ENCODE measurements around the gene MITF. TPM values are rescaled to one million over a fixed set of nuclear protein-coding genes. Genes with fewer than 3 reads are reported as not detected.
A peak's percentile ranks its signal among the peaks of the same experiment; 100 is the strongest.

MITF gene
- total RNA-seq, 8 experiments from 2014 or later = 0.21 to 21.9 (median 1.1) TPM

DNA sequence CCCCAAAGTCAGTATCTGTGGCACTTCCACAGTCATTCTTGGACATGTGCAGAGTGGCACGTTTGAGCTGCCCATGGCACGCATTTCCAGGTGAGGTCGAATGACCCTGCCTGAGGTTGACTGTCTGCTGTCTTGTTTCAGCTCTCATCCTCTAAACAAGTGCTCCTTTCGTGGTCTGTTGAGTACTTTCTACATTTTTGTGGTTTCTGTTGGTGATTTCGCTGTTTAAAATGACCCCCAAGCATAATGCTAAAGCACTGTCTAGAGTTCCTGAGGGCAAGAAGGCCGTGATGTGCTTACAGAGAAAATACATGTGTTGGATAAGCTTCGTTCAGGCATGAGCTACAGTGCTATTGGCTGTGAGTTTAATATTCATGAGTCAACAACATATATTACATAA lies 220.3 kb downstream of the MITF start:
- ATAC-seq (replicated peaks in 6 of 8) = no peak
- in situ Hi-C loops (cut with MboI; ENCODE audit: low pct_unique_long_range_greater_than_20kb in 2 of 9, low sequenced_read_pairs in 9 of 9, unreplicated experiment in 9 of 9) = no loop called here
- H3K4me3 ChIP-seq = no peak overlapping the region
- H3K4me1 ChIP-seq (replicated peaks in 1 of 2) = peaks cover 0 to 4% of the 10 kb centered on the region in 2 donors
- 60 to 100% (median 85%) methylated on average over 1 to 5 of the region's 7 CpGs for WGBS, 10 experiments
- no peak overlapping the region for H3K27ac ChIP-seq

DNA sequence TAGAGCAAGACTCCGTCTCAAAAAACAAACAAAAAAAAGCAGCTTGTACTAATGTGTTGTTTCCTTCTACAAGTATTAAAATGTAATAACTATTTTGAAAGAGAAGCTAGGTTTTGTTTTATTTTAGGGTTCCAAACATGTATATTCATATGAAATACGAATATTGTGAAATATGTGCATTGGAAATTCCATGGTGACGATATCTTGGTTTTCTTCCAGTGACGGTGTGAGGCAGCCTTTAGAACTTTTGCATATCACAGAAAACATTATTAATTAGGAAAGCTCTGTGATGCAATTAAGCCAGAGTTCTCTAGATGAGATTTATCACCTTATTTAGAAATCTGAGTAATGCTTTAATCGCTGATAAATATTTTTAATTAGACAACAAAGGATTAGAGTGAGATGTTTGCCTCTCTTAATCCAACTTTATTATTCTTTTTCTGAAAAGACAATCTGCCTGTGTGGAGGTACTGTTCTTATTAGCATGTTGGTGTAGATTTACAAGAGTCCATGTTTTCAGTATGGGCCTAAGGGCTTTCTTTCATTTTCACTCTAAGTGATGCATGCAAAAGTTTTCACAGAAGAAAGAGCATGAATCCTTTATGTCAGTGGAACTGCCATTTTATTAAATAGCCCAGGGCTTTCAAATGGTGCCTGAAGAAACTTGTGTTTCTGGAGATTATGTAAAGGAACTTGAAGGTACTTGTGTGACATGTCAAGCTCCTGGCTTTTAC lies 222.6 kb downstream of the MITF start:
- Histone ChIP-seq H3K27ac (no peak overlapping the region), H3K4me3 (no peak overlapping the region), H3K4me1 (replicated peaks in 1 of 2) (peaks cover 0 to 4% of the 10 kb centered on the region in 2 donors)
- peak in 3 of 8 experiments; percentile 86 to 94 (median 87) for ATAC-seq (replicated peaks in 6 of 8)
- in situ Hi-C loops (cut with MboI; ENCODE audit: low pct_unique_long_range_greater_than_20kb in 2 of 9, low sequenced_read_pairs in 9 of 9, unreplicated experiment in 9 of 9) = no loop called here
- 7 to 95% (median 60%) methylated on average over 1 to 5 of the region's 5 CpGs; no CpG with 5 or more reads in 1 of the 10 experiments for WGBS, 10 experiments

DNA sequence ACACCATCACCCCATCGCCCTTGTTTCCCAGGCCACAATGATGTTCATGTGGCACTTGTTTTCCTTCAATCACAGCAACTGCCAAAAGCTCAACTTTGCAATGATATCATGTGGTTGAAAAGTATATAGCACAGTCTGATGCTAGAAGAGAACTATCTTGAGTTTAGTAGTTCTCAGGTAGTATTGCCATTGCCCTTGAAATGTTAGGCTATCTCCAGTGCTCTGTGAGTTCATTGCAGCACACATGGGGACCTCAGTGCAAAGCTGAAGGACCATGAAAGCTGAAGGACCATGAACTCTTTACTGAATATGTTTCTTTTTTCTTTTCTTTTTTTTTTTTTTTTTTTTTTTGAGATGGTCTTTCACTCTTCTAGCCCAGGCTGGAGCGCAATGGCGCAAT lies 224.4 kb downstream of the MITF start:
- in situ Hi-C loops (cut with MboI; ENCODE audit: low pct_unique_long_range_greater_than_20kb in 2 of 9, low sequenced_read_pairs in 9 of 9, unreplicated experiment in 9 of 9) = no loop called here
- Histone ChIP-seq H3K27ac (no peak overlapping the region), H3K4me1 (replicated peaks in 1 of 2) (no peaks in the 10 kb centered on the region), H3K4me3 (no peak overlapping the region)
- 95 to 100% (median 100%) methylated on average over 1 to 3 of the region's 3 CpGs; no CpG with 5 or more reads in 2 of the 10 experiments for WGBS, 10 experiments
- no peak for ATAC-seq (replicated peaks in 6 of 8)

DNA sequence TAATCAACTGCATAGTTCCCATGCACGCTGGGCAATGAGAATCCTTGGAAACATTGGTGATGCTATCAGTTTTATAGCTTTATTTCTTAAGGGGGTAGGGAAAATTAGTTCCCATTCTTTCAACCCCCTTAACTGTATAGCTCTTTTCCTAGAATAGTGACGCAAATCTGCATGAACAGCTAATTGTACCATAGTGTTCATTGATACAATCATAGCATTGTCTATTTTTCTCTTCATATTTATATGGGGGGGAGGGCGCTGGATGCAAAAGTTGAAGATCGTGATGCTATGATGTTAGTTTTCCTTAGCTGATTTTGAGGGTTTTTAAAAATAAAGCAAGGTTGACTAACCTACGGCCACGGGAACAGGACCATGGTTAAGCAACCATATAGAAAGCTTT lies 227.9 kb downstream of the MITF start:
- H3K4me1 ChIP-seq (replicated peaks in 1 of 2) = no peaks in the 10 kb centered on the region
- no peak for ATAC-seq (replicated peaks in 6 of 8)
- in situ Hi-C loops (cut with MboI; ENCODE audit: low pct_unique_long_range_greater_than_20kb in 2 of 9, low sequenced_read_pairs in 9 of 9, unreplicated experiment in 9 of 9) = no loop called here
- WGBS, 10 experiments = 40 to 100% (median 83%) methylated on average over 1 to 6 of the region's 6 CpGs; no CpG with 5 or more reads in 1 of the 10 experiments
- no peak overlapping the region for H3K4me3 ChIP-seq
- no peak overlapping the region for H3K27ac ChIP-seq

DNA sequence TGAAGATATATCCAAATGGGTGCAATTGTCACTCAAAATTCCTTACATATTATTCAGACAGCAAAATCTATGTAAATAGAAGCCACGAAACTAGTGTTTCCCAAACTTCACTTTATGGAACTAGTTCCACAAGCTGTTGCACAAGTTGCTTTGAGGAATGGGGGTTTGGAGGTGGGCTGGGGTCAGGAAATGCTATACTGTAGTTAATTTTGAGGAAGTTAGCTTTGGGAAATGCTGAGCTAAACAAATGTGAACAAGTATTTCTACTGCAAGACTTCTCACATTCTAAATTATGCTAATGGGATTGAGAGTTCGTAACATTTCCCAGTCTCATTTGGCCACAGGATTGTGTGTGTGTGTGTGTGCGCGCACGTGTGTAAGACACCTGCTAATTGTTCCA lies 231.6 kb downstream of the MITF start:
- in situ Hi-C loops (cut with MboI; ENCODE audit: low pct_unique_long_range_greater_than_20kb in 2 of 9, low sequenced_read_pairs in 9 of 9, unreplicated experiment in 9 of 9) = no loop called here
- 47 to 100% (median 94%) methylated on average over 2 to 5 of the region's 5 CpGs; no CpG with 5 or more reads in 2 of the 10 experiments for WGBS, 10 experiments
- Histone ChIP-seq H3K4me1 (replicated peaks in 1 of 2) (no peaks in the 10 kb centered on the region), H3K27ac (no peak overlapping the region), H3K4me3 (no peak overlapping the region)
- no peak for ATAC-seq (replicated peaks in 6 of 8)

DNA sequence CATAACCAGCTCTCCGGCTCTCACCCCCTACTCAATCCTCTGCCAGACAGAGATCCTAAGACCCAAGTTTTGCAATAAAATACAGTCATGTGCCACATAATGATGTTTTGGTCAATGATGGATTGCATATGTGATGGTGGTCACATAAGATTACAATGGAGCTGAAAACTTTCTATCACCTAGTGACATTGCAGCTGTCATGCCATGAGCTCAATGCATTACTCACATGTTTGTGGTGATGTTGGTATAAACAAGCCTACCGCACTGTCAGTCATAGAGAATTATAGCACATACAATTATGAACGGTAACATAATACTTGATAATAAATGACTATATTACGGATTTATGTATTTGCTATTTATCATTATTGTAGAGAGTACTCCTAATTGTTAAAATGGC lies 233.4 kb downstream of the MITF start:
- no peak overlapping the region for H3K4me3 ChIP-seq
- WGBS, 10 experiments = 61 to 100% (median 93%) methylated on average over 1 to 4 of the region's 4 CpGs; no CpG with 5 or more reads in 1 of the 10 experiments
- H3K27ac ChIP-seq = no peak overlapping the region
- no peaks in the 10 kb centered on the region for H3K4me1 ChIP-seq (replicated peaks in 1 of 2)
- ATAC-seq (replicated peaks in 6 of 8) = no peak
- in situ Hi-C loops (cut with MboI; ENCODE audit: low pct_unique_long_range_greater_than_20kb in 2 of 9, low sequenced_read_pairs in 9 of 9, unreplicated experiment in 9 of 9) = no loop called here

DNA sequence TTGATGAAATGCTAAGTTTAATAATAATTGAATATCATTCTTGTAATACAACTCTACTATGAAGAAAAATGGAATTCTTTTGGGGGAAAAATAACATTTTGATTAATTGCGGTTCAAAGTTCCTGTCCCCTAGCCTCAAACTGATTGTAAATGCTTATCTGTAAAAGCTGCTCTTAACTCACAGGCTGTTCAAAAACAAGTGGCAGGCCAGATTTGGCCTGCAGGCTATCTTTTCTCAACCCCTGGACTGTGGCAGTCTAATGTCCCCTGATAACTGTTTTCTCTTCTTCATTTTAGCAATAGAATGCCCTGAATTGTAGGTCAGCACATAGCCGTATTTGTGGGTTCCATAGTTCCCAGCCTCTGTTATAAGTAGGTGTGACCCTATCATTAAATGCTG lies 236.8 kb downstream of the MITF start:
- 73 to 100% (median 90%) methylated on average over 1 to 2 of the region's 2 CpGs; no CpG with 5 or more reads in 1 of the 10 experiments for WGBS, 10 experiments
- H3K4me3 ChIP-seq = no peak overlapping the region
- in situ Hi-C loops (cut with MboI; ENCODE audit: low pct_unique_long_range_greater_than_20kb in 2 of 9, low sequenced_read_pairs in 9 of 9, unreplicated experiment in 9 of 9) = no loop called here
- no peak overlapping the region for H3K27ac ChIP-seq
- H3K4me1 ChIP-seq (replicated peaks in 1 of 2) = no peaks in the 10 kb centered on the region
- ATAC-seq (replicated peaks in 6 of 8) = no peak

DNA sequence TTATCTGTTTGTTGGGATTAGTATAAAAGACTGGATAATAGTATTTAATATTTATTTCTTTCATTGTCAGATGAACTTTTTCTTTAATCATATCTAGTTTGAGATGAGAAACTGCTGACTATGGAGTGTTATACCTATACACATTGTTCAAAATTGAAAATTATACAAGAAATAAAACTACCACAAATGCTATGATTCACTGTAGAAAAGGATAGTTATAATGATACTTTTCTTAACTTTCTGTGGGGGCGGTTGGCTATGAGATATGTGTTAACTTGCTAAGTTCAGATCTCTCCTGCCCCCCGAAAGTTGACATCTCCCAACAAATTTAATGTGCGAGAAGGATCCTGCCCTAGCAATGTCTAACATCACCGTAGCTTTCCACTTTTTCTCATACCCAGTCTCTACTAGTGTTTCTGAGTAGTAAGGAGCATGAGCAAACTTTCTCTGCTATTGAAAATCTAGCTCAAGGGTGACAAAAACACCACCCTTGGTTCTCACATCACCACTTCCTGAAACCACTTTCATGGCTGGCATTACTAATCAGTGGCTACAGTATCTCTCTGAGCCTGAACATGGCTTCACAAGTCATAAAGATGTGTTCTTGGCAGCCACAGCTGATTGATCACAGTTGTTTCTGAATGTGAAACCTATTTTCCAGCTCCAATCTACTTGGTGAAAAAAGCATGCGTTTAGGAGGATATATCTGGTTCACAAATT lies 244.4 kb downstream of the MITF start:
- 27 to 100% (median 93%) methylated on average over 1 to 5 of the region's 5 CpGs; no CpG with 5 or more reads in 1 of the 10 experiments for WGBS, 10 experiments
- Histone ChIP-seq H3K4me3 (no peak overlapping the region), H3K27ac (no peak overlapping the region), H3K4me1 (replicated peaks in 1 of 2) (peaks cover 4 to 9% of the 10 kb centered on the region in 2 donors)
- in situ Hi-C loops (cut with MboI; ENCODE audit: low pct_unique_long_range_greater_than_20kb in 2 of 9, low sequenced_read_pairs in 9 of 9, unreplicated experiment in 9 of 9) = no loop called here
- ATAC-seq (replicated peaks in 6 of 8) = no peak

DNA sequence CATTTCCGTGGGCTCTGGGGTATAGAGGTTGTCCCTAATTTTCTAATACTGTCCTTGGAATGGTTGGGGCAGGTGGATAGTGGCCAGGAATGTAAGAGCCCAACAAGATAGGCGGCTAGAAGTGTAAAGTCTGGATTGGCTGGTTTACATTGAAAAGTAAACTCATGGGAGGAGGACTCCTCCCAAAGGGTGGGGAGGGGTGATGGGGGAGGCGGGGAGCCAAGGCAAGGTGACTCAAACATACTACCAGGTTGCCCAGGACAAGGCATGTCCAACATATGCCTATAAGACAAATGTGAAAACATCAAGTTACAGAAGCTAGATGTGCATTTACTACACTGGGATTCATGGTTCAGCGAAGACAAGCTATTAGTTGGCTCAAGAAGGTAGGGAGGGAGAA lies 246.0 kb downstream of the MITF start:
- Histone ChIP-seq H3K27ac (no peak overlapping the region), H3K4me3 (no peak overlapping the region), H3K4me1 (replicated peaks in 1 of 2) (peaks cover 4 to 9% of the 10 kb centered on the region in 2 donors)
- 33 to 100% (median 84%) methylated on average over 1 to 3 of the region's 4 CpGs; no CpG with 5 or more reads in 6 of the 10 experiments for WGBS, 10 experiments
- ATAC-seq (replicated peaks in 6 of 8) = no peak
- in situ Hi-C loops (cut with MboI; ENCODE audit: low pct_unique_long_range_greater_than_20kb in 2 of 9, low sequenced_read_pairs in 9 of 9, unreplicated experiment in 9 of 9) = no loop called here

DNA sequence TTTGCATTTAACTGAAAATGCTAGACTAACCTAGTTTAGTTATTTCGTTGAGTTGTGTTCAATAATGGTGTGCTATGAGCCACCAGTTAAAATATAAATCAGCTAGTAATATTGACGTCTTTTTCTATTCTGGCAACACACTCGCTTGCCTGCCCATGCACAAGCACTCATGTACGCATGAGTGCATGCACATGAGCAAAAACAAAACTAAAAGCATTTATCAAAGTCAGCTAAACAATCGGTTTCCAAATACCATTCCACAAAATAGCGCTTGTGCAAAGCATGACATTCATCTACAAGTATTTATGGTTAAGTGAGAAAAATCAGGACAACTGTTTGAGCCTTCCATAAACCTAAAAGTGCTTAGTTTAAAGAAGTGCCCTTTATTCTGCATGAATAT lies 247.2 kb downstream of the MITF start:
- in situ Hi-C loops (cut with MboI; ENCODE audit: low pct_unique_long_range_greater_than_20kb in 2 of 9, low sequenced_read_pairs in 9 of 9, unreplicated experiment in 9 of 9) = no loop called here
- H3K4me3 ChIP-seq = no peak overlapping the region
- no peak for ATAC-seq (replicated peaks in 6 of 8)
- peaks cover 4 to 9% of the 10 kb centered on the region in 2 donors for H3K4me1 ChIP-seq (replicated peaks in 1 of 2)
- WGBS, 10 experiments = 28 to 73% (median 51%) methylated on average over 3 to 6 of the region's 6 CpGs
- no peak overlapping the region for H3K27ac ChIP-seq

DNA sequence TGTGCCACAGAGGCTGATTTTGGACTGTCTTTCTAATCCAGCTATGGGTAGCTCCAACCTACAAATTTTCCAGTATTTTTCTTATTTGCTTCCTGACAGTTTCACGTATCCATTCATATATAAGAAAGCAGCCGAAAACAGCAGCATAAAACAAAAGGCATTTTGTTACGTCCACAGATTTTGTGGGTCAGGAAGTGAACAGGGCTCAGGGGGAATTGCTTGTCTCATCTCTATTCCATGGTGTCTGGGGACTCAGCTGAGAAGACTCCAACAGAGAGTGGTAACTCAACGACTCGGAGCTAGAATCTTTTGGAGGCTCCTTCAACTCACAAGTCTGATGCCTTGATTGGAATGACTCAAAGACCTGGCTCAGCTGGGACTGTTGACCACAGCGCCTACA lies 248.6 kb downstream of the MITF start:
- no peak overlapping the region for H3K27ac ChIP-seq
- H3K4me3 ChIP-seq = no peak overlapping the region
- in situ Hi-C loops (cut with MboI; ENCODE audit: low pct_unique_long_range_greater_than_20kb in 2 of 9, low sequenced_read_pairs in 9 of 9, unreplicated experiment in 9 of 9) = no loop called here
- no peak for ATAC-seq (replicated peaks in 6 of 8)
- WGBS, 10 experiments = 67 to 100% (median 83%) methylated on average over 1 to 6 of the region's 6 CpGs; no CpG with 5 or more reads in 3 of the 10 experiments
- H3K4me1 ChIP-seq (replicated peaks in 1 of 2) = peaks cover 1 to 6% of the 10 kb centered on the region in 2 donors

DNA sequence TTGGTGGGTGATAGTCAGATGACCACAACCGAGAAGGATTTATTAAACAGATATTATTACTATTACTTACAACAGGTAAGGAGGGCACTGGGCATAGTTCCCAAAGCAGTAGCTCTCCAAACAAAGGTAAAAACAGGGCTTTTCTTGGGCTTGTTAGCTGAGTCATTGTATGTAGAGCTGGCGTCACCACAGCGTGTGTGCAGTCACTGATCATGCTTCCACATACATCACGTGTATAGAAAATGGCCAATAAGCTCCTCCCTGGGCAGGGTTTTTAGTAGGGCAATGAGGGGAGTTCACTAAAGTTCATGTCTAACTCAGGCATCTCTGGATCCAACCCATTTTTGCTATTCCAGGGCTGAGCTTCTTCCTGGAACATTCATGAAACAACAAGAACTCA lies 254.5 kb downstream of the MITF start:
- ATAC-seq (replicated peaks in 6 of 8) = peak in 1 of 8 experiments; percentile 58
- in situ Hi-C loops (cut with MboI; ENCODE audit: low pct_unique_long_range_greater_than_20kb in 2 of 9, low sequenced_read_pairs in 9 of 9, unreplicated experiment in 9 of 9) = no loop called here
- H3K4me1 ChIP-seq (replicated peaks in 1 of 2) = peaks cover 6 to 15% of the 10 kb centered on the region in 2 donors

DNA sequence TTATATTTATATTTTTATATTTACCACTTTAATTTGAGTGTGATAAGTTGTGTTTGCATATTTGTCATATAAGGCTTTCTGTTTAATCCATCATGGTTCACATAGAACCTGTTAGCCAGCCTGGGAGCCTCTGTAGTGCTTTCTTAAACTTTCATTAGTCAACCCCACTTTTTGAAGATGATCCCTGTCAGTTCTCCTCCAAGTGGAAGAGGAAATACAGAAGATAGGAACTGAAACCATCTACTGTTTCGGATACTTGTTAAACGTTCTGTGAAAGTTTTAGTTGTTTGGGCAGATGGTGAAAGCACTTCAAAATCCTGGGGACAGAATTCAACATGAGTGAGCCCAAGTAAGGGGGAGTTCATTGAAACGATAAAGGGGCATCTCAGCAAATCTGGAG lies 255.7 kb downstream of the MITF start:
- Histone ChIP-seq H3K27ac (no peak overlapping the region), H3K4me1 (replicated peaks in 1 of 2) (peaks cover 13 to 20% of the 10 kb centered on the region in 2 donors), H3K4me3 (no peak overlapping the region)
- WGBS, 10 experiments = 7 to 90% (median 59%) methylated on average over 1 to 3 of the region's 3 CpGs; no CpG with 5 or more reads in 1 of the 10 experiments
- in situ Hi-C loops (cut with MboI; ENCODE audit: low pct_unique_long_range_greater_than_20kb in 2 of 9, low sequenced_read_pairs in 9 of 9, unreplicated experiment in 9 of 9) = no loop called here
- ATAC-seq (replicated peaks in 6 of 8) = no peak

More for the DNA sequence above, 254.5 kb downstream of the MITF start:
- Histone ChIP-seq H3K4me3 (no peak overlapping the region), H3K27ac (no peak overlapping the region)
- 22 to 100% (median 78%) methylated on average over 1 to 4 of the region's 4 CpGs; no CpG with 5 or more reads in 3 of the 10 experiments for WGBS, 10 experiments
